Mesenchymal stem cell (in vitro differentiated cells and primary cell): ENCODE results near the gene TUBGCP5.

ENCODE experiments used
- DNase-seq: peaks from one replicate; pipeline ENCODE4 v3.0.0-alpha.2; 2013
- H2AFZ ChIP-seq: one replicate; pipeline ENCODE4 v1.6.1; 2013; ENCODE audit warnings: low read depth, mild to moderate bottlenecking, control low read depth, inconsistent platforms, low read length, moderate library complexity
- H2AK5ac ChIP-seq: 2 replicates; pipeline ENCODE4 v1.6.1; 2013; ENCODE audit warnings: low read length, moderate library complexity, mild to moderate bottlenecking, inconsistent platforms; ENCODE audit not compliant: severe bottlenecking
- H2BK120ac ChIP-seq: one replicate; pipeline ENCODE4 v1.6.1; 2013; ENCODE audit warnings: low read depth, mild to moderate bottlenecking, inconsistent platforms, low read length, moderate library complexity
- H2BK12ac ChIP-seq, 2 experiments: one replicate each; pipeline ENCODE4 v1.6.1; 2013; ENCODE audit warnings: inconsistent platforms in 2 of 2, low read length in 2 of 2, mild to moderate bottlenecking in 2 of 2, moderate library complexity in 2 of 2, control low read depth in 1 of 2
- H2BK15ac ChIP-seq: one replicate; pipeline ENCODE4 v1.6.1; 2013; ENCODE audit warnings: mild to moderate bottlenecking, low read depth, inconsistent platforms; ENCODE audit not compliant: poor library complexity, severe bottlenecking
- H2BK5ac ChIP-seq: 2 replicates; pipeline ENCODE4 v1.6.1; 2013; ENCODE audit warnings: low read depth, mild to moderate bottlenecking, low read length, control low read depth, inconsistent platforms; ENCODE audit not compliant: poor library complexity, severe bottlenecking
- H3K14ac ChIP-seq, 2 experiments: one replicate each; pipeline ENCODE4 v1.6.1; 2013; ENCODE audit warnings: inconsistent platforms in 2 of 2, low read length in 2 of 2, control low read depth in 1 of 2, mild to moderate bottlenecking in 1 of 2, moderate library complexity in 1 of 2
- H3K18ac ChIP-seq, 2 experiments: one replicate each; pipeline ENCODE4 v1.6.1; 2013; ENCODE audit warnings: inconsistent platforms in 2 of 2, low read length in 2 of 2, control low read depth in 1 of 2, low read depth in 1 of 2, mild to moderate bottlenecking in 1 of 2
- H3K23ac ChIP-seq, 2 experiments: one replicate each; pipeline ENCODE4 v1.6.1; 2013; ENCODE audit warnings: inconsistent platforms in 2 of 2, low read length in 2 of 2, mild to moderate bottlenecking in 2 of 2, moderate library complexity in 2 of 2, control low read depth in 1 of 2
- H3K27ac ChIP-seq: 2 replicates; pipeline ENCODE4 v1.5.1; 2013; ENCODE audit warnings: mild to moderate bottlenecking, moderate library complexity, low read length, control low read depth, inconsistent platforms; ENCODE audit not compliant: poor library complexity, severe bottlenecking
- H3K27me3 ChIP-seq, 2 experiments: 2 replicates each; pipeline versions ENCODE4 v1.6.1 to v1.7.0; 2013; ENCODE audit warnings: low read length in 2 of 2, mild to moderate bottlenecking in 2 of 2, moderate library complexity in 2 of 2, control low read depth in 1 of 2, inconsistent platforms in 1 of 2; ENCODE audit not compliant: control insufficient read depth in 1 of 2, insufficient read depth in 1 of 2
- H3K36me3 ChIP-seq, 2 experiments: 2 replicates each; pipeline versions ENCODE4 v1.6.1 to v1.7.0; 2013; ENCODE audit warnings: low read length in 2 of 2, control low read depth in 1 of 2, inconsistent platforms in 1 of 2, low read depth in 1 of 2, mild to moderate bottlenecking in 1 of 2; ENCODE audit not compliant: insufficient read depth in 2 of 2, control insufficient read depth in 1 of 2
- H3K4ac ChIP-seq, 2 experiments: one replicate each; pipeline ENCODE4 v1.6.1; 2013; ENCODE audit warnings: inconsistent platforms in 2 of 2, low read length in 2 of 2, mild to moderate bottlenecking in 2 of 2, moderate library complexity in 2 of 2, control low read depth in 1 of 2, low read depth in 1 of 2
- H3K4me1 ChIP-seq: 2 replicates; pipeline ENCODE4 v1.6.1; 2013; ENCODE audit warnings: low read depth, low read length, control low read depth; ENCODE audit not compliant: control insufficient read depth, insufficient read depth
- H3K4me2 ChIP-seq: 2 replicates; pipeline ENCODE4 v1.6.1; 2013; ENCODE audit warnings: low read length, mild to moderate bottlenecking, inconsistent platforms; ENCODE audit not compliant: poor library complexity, severe bottlenecking
- H3K4me3 ChIP-seq, 2 experiments: 2 replicates each; pipeline versions ENCODE4 v1.5.1 to v1.7.0; 2013; ENCODE audit warnings: low read length in 2 of 2, mild to moderate bottlenecking in 2 of 2, control low read depth in 1 of 2, low read depth in 1 of 2; ENCODE audit not compliant: insufficient read depth in 1 of 2
- H3K79me1 ChIP-seq: replicated peaks from 2 replicates; pipeline ENCODE4 v1.6.1; 2013; ENCODE audit warnings: mild to moderate bottlenecking, control low read depth, low read length, inconsistent platforms; ENCODE audit not compliant: poor library complexity, severe bottlenecking
- H3K9ac ChIP-seq: 2 replicates; pipeline ENCODE4 v1.7.0; 2013; ENCODE audit warnings: mild to moderate bottlenecking, low read length, moderate library complexity
- H3K9me3 ChIP-seq: 2 replicates; pipeline ENCODE4 v1.7.0; 2013; ENCODE audit warnings: mild to moderate bottlenecking, low read length; ENCODE audit not compliant: control insufficient read depth
- H4K8ac ChIP-seq: one replicate; pipeline ENCODE4 v1.6.1; 2013; ENCODE audit warnings: inconsistent platforms, mild to moderate bottlenecking, low read length, moderate library complexity
- H4K91ac ChIP-seq: one replicate; pipeline ENCODE4 v1.6.1; 2013; ENCODE audit warnings: mild to moderate bottlenecking, low read length, inconsistent platforms
- WGBS: methylation state at CpG from one replicate; pipeline ENCODE4 v1.1.7; 2013; ENCODE audit warnings: mixed read lengths; 5-methylcytosine and 5-hydroxymethylcytosine counted together

The TUBGCP5 gene

DNA sequence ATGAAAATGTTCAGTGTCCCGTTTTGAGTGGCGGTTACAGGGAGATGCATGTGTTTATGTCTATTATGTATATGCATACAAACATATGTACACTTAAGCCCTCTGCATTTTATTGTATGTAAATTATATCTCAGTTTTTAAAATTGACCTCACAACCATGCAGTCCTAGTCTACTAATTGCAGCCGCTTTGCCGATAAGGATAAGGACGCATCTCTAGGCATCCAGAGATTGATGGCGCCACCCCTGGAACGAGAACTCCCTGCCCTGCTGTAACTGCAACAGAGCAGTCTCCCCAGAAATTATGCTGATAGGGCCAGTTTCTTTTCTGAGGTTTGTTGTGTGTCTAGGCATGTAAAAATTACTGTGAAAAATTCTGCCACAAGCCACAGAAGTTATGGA lies 40.4 kb upstream of the TUBGCP5 start:
- Histone ChIP-seq H3K9ac (no peak overlapping the region), H2AK5ac (no peak overlapping the region), H3K27ac (no peak overlapping the region), H3K18ac (no peak overlapping the region), H2BK5ac (no peak overlapping the region), H3K4me3 (no peak overlapping the region), H4K8ac (no peak overlapping the region), H3K4ac (no peak overlapping the region), H2BK12ac (no peak overlapping the region), H3K36me3 (no peaks in the 10 kb centered on the region), H3K14ac (no peak overlapping the region), H3K27me3 (peaks cover 4 to 8% of the 10 kb centered on the region in 2 experiments), H3K9me3 (no peaks in the 10 kb centered on the region), H4K91ac (no peak overlapping the region), H3K4me1 (no peaks in the 10 kb centered on the region), H3K79me1 (no peaks in the 10 kb centered on the region), H2BK120ac (no peak overlapping the region), H2BK15ac (no peak overlapping the region), H3K4me2 (no peak overlapping the region), H2AFZ (no peak overlapping the region), H3K23ac (no peak overlapping the region)
- WGBS = 89% methylated on average over 5 of the region's 7 CpGs
- no peak for DNase-seq

DNA sequence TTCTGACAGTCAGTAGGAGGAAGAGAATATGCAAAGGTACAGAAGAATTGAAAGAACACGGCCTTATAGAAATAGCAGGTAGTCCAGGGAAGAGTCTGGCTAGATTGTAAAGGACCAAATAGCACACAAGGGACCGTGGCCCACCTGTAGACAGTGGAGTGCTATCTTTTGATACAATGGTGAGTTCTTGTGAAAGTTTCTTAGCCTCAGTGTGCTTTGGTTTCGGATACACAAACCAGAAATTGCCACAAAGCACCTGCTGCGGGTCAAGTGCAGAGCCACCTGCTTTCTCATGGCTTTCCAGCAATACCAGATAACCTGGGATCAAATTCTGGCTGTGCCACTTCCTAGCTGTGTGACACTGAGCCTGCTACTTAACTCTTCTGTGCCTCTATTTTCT lies 36.6 kb upstream of the TUBGCP5 start:
- WGBS = 59% methylated on average over 4 of the region's 4 CpGs
- H3K4me2 ChIP-seq = no peak overlapping the region
- H3K4me3 ChIP-seq = no peak overlapping the region
- DNase-seq = no peak
- H3K14ac ChIP-seq = no peak overlapping the region
- no peak overlapping the region for H3K23ac ChIP-seq
- no peak overlapping the region for H2BK5ac ChIP-seq
- H3K9me3 ChIP-seq = no peaks in the 10 kb centered on the region
- no peak overlapping the region for H3K4ac ChIP-seq
- no peaks in the 10 kb centered on the region for H3K36me3 ChIP-seq
- peak overlapping the region; percentile 2 for H4K91ac ChIP-seq
- no peaks in the 10 kb centered on the region for H3K4me1 ChIP-seq
- no peak overlapping the region for H2BK12ac ChIP-seq
- no peak overlapping the region for H2AFZ ChIP-seq
- no peak overlapping the region for H2BK15ac ChIP-seq
- H4K8ac ChIP-seq = no peak overlapping the region
- H3K18ac ChIP-seq = no peak overlapping the region
- no peak overlapping the region for H3K27ac ChIP-seq
- H3K9ac ChIP-seq = no peak overlapping the region
- H3K27me3 ChIP-seq = peaks cover 9 to 14% of the 10 kb centered on the region in 2 experiments
- no peak overlapping the region for H2AK5ac ChIP-seq
- H3K79me1 ChIP-seq = no peaks in the 10 kb centered on the region
- no peak overlapping the region for H2BK120ac ChIP-seq

DNA sequence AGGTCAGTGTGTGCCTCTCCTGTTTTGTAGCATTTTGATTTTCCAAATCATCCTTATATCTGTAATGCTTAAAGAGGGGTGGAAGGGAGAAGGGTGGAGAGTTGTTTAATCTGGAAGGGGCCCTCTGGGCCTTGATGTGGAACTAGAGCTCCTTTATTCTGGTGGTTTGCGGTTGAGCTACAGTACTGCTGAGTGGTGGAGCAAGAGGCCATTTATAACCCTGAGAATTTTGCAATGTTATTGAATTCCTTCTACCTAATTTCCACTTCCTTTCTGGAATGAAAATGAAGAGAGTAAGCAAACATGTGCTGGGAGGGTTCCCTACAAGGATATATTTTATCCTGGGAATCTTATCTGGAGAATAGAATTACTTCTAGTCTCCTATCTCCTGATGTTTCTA lies 35.3 kb upstream of the TUBGCP5 start:
- Histone ChIP-seq H3K23ac (no peak overlapping the region), H3K9ac (no peak overlapping the region), H3K79me1 (no peaks in the 10 kb centered on the region), H2AK5ac (no peak overlapping the region), H3K4ac (no peak overlapping the region), H4K8ac (no peak overlapping the region), H4K91ac (no peak overlapping the region), H3K4me1 (no peaks in the 10 kb centered on the region), H3K4me3 (no peak overlapping the region), H2BK5ac (no peak overlapping the region), H3K9me3 (no peaks in the 10 kb centered on the region), H2BK120ac (no peak overlapping the region), H3K27ac (no peak overlapping the region), H3K18ac (no peak overlapping the region), H3K4me2 (no peak overlapping the region), H3K14ac (no peak overlapping the region), H2AFZ (no peak overlapping the region), H3K36me3 (no peaks in the 10 kb centered on the region), H2BK12ac (no peak overlapping the region), H3K27me3 (peaks cover 9 to 14% of the 10 kb centered on the region in 2 experiments), H2BK15ac (no peak overlapping the region)
- no peak for DNase-seq
- WGBS = 100% methylated on average over 1 of the region's 1 CpG

DNA sequence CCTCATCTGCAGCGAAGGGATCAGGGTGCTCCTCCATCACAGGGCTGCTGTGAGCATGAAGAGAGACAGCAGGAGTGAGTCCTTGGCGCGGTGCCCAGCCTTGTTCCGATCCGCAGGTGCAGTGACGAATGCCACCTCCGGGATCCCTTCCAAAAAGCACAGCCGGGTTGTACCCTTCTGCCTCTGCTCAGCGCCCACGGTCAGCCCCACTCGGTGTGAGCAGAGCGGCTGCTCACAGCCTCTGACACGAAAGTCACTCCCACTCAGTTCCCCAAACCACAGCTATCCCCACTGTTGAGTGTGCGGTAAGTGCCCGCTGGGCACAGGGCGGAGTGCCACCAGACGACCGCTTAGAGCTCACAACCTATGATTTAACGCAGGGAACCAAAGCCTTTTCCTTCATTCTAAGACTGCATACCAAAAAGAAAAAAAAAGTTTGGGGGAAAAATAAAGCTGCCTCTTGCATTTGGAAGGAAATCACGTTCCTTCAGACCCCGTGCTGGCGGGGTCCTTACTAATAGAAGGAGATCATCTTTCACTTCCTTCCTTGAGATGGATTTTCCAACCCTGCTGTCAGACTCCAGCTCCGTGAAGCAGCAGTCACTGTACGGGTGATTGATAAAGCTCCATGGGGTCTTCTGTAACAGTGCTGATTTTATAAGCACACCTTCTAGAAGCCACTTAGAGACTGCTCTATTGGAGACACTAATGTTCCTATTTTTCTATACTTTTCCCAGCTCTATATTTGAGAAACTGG lies 34.7 kb upstream of the TUBGCP5 start:
- H3K14ac ChIP-seq = no peak overlapping the region
- no peak overlapping the region for H2BK15ac ChIP-seq
- H2BK12ac ChIP-seq = no peak overlapping the region

More for the DNA sequence above, 34.7 kb upstream of the TUBGCP5 start:
- DNase-seq = no peak
- Histone ChIP-seq H3K18ac (no peak overlapping the region), H3K9me3 (no peaks in the 10 kb centered on the region), H2BK120ac (no peak overlapping the region), H3K4ac (no peak overlapping the region), H3K36me3 (no peaks in the 10 kb centered on the region), H4K8ac (no peak overlapping the region), H3K4me1 (no peaks in the 10 kb centered on the region), H2BK5ac (no peak overlapping the region), H2AFZ (no peak overlapping the region), H2AK5ac (no peak overlapping the region), H3K27me3 (peaks cover 9 to 14% of the 10 kb centered on the region in 2 experiments), H3K4me3 (no peak overlapping the region), H4K91ac (no peak overlapping the region), H3K79me1 (no peaks in the 10 kb centered on the region), H3K23ac (no peak overlapping the region), H3K4me2 (no peak overlapping the region), H3K27ac (no peak overlapping the region), H3K9ac (no peak overlapping the region)
- 83% methylated on average over 20 of the region's 24 CpGs for WGBS
